Muscle of leg (tissue), 11 donors: ENCODE data around the gene CAPN10. TPM values are rescaled to one million over a fixed set of nuclear protein-coding genes. Genes with fewer than 3 reads are reported as not detected.
A peak's percentile ranks its signal among the peaks of the same experiment; 100 is the strongest.

ENCODE experiments used
- DNase-seq: peaks from one replicate; pipeline ENCODE4 v3.0.0; 2013
- H3K27ac ChIP-seq: one replicate; pipeline ENCODE4 v1.5.1; 2013; ENCODE audit warnings: mild to moderate bottlenecking, low read length, control low read depth
- H3K27me3 ChIP-seq: one replicate; pipeline ENCODE4 v1.6.1; 2013; ENCODE audit warnings: low read length; ENCODE audit not compliant: control insufficient read depth, insufficient read depth
- H3K36me3 ChIP-seq: one replicate; pipeline ENCODE4 v1.6.1; 2013; ENCODE audit warnings: low read length; ENCODE audit not compliant: control insufficient read depth, insufficient read depth
- H3K4me1 ChIP-seq: one replicate; pipeline ENCODE4 v1.6.1; 2013; ENCODE audit warnings: low read length; ENCODE audit not compliant: control insufficient read depth, insufficient read depth
- H3K4me3 ChIP-seq: one replicate; pipeline ENCODE4 v1.5.1; 2013; ENCODE audit warnings: low read length, control low read depth
- H3K9me3 ChIP-seq: replicated peaks from 2 replicates; pipeline ENCODE4 v1.6.1; 2013; ENCODE audit warnings: low read depth, low read length; ENCODE audit not compliant: control insufficient read depth
- WGBS: methylation state at CpG from one replicate; pipeline ENCODE4 v1.1.5; 2013; ENCODE audit warnings: missing lambda C conversion rate; ENCODE audit not compliant: insufficient coverage; 5-methylcytosine and 5-hydroxymethylcytosine counted together
- polyA plus RNA-seq, 8 donors: library from polyadenylated mRNA; unstranded; fragments of 120-200 nt; gene quantifications; one replicate each; pipeline versions ENCODE4 v1.2.1 to v1.2.3, GENCODE V29; 2013; ENCODE audit warnings: inconsistent platforms in 1 of 8, low replicate concordance in 1 of 8; ENCODE audit not compliant: insufficient read length in 8 of 8, insufficient read depth in 1 of 8
- total RNA-seq: library from RNA; stranded (reverse); fragments of 120-200 nt; gene quantifications from one replicate; pipeline ENCODE4 v1.2.4, GENCODE V29; 2013

CAPN10 gene
- total and polyA plus RNA-seq, 9 donors, result 14.2 to 23.6 (median 17.1) TPM

GRCh38 chr2:240575101-240575965, 11.2 kb upstream of the CAPN10 start:
- no peak for DNase-seq
- 84% methylated on average over 23 of the region's 23 CpGs for WGBS
- Histone ChIP-seq H3K4me3 (no peak overlapping the region), H3K27me3 (no peaks in the 10 kb centered on the region), H3K36me3 (peaks cover 55% of the 10 kb centered on the region), H3K27ac (no peak overlapping the region), H3K4me1 (peaks cover 7% of the 10 kb centered on the region), H3K9me3 (no peaks in the 10 kb centered on the region)

DNA sequence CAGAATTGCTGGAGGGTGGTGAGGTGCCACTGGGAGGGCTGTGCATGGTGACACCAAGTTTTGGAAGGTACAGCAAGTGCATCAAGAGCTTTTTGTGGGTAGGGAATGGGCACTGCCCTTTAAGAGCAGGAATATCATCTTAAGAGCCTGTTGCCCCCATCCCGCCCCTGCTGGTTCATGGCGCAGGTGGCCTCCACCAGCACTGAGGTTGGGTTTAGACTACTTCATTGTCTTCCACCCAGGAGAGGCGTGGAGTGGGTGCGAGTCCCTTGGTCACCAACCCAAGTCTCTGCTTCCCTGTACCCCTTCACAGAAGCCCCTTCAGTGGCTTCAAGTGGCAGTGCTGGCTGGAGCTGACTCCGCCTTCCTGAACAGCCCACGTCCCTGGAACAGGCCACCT, 10.5 kb upstream of the CAPN10 start:
- Histone ChIP-seq H3K27ac (no peak overlapping the region), H3K36me3 (peaks cover 58% of the 10 kb centered on the region), H3K4me3 (no peak overlapping the region), H3K9me3 (no peaks in the 10 kb centered on the region), H3K27me3 (no peaks in the 10 kb centered on the region), H3K4me1 (peaks cover 6% of the 10 kb centered on the region)
- 96% methylated on average over 4 of the region's 6 CpGs for WGBS
- no peak for DNase-seq

DNA sequence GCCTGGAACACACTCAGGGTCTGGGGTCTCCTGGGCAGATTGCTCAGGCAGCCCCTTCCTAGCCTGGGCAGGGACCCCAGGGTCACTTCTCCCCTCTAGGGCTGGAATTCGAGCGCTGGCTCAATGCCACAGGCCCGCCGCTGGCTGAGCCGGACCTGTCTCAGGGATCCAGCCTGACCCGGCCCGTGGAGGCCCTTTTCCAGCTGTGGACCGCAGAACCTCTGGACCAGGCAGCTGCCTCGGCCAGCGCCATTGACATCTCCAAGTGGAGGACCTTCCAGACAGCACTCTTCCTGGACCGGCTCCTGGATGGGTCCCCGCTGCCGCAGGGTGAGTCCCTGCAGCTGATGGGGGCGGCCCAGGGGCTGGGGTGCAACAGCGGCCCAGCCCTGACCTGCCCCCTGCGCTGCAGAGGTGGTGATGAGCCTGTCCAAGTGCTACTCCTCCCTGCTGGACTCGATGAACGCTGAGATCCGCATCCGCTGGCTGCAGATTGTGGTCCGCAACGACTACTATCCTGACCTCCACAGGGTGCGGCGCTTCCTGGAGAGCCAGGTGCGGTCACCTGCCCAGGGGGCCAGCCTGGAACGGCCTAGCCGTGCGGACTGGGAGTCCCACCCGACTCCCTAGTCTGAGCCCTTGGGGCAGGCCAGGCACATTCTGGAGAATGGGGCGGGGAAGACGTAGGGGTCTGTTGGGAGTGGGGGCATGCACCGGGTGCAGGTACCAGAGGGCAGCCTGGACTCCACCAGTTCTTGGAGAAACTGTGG, 9.9 kb upstream of the CAPN10 start:
- Histone ChIP-seq H3K36me3 (peaks cover 58% of the 10 kb centered on the region), H3K27ac (no peak overlapping the region), H3K9me3 (peaks cover 2% of the 10 kb centered on the region), H3K4me3 (no peak overlapping the region), H3K27me3 (no peaks in the 10 kb centered on the region), H3K4me1 (peaks cover 4% of the 10 kb centered on the region)
- no peak for DNase-seq
- 91% methylated on average over 30 of the region's 32 CpGs for WGBS

- H3K27me3 ChIP-seq, result no peaks in the 10 kb centered on the region
- peaks cover 2% of the 10 kb centered on the region for H3K9me3 ChIP-seq
- peaks cover 58% of the 10 kb centered on the region for H3K36me3 ChIP-seq
- 80% methylated on average over 26 of the region's 26 CpGs for WGBS
- DNase-seq, result no peak
- H3K4me3 ChIP-seq, result no peak overlapping the region
- H3K27ac ChIP-seq, result no peak overlapping the region
- peaks cover 4% of the 10 kb centered on the region for H3K4me1 ChIP-seq
These were observed 9.0 kb upstream of the CAPN10 start for GRCh38 chr2:240577281-240578109.

- no peaks in the 10 kb centered on the region for H3K27me3 ChIP-seq
- peaks cover 2% of the 10 kb centered on the region for H3K9me3 ChIP-seq
- peaks cover 4% of the 10 kb centered on the region for H3K4me1 ChIP-seq
- no peak for DNase-seq
- H3K36me3 ChIP-seq, result peaks cover 59% of the 10 kb centered on the region
- no peak overlapping the region for H3K27ac ChIP-seq
- WGBS, result 96% methylated on average over 4 of the region's 9 CpGs
- H3K4me3 ChIP-seq, result no peak overlapping the region
These were observed 8.5 kb upstream of the CAPN10 start for GRCh38 chr2:240578110-240578450.

GRCh38 chr2:240578488-240578887, 8.0 kb upstream of the CAPN10 start:
- no peak overlapping the region for H3K27ac ChIP-seq
- peaks cover 4% of the 10 kb centered on the region for H3K4me1 ChIP-seq
- peaks cover 2% of the 10 kb centered on the region for H3K9me3 ChIP-seq
- no peak overlapping the region for H3K4me3 ChIP-seq
- no peak for DNase-seq
- no peaks in the 10 kb centered on the region for H3K27me3 ChIP-seq
- peaks cover 59% of the 10 kb centered on the region for H3K36me3 ChIP-seq
- WGBS, result 58% methylated on average over 2 of the region's 8 CpGs

DNA sequence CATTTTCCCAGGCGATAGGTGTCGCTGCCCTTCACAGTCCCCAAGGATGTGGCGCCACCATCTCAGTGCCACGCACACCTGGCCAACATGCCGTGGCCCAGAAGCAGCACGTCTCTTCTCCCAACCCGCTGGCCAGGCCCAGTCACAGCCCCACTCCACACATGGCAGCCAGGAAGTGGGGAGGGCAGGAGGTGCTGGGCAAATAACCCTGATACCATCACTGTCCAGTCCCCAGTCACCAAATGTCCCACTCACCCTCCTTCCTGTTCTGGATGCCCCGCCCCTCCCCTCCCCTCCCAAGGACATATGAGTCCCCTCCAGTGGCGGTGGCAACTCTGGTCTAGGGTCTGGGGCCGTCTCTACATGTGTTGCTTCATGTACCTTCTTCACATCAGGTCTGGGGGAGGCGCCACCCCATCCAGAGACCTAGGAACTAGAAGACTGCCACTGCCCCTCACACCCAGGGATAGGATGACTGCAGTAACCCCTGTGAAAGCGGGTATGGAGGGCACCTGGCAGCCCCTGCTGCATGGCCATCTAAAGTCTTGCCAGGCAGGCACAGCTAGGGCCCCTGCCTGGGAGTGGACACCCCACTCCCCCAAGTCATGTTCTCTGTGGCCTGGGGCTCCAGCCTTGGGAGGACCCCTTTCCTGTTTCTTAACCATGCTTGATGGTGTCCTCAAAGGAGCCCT, 7.3 kb upstream of the CAPN10 start:
- no peak overlapping the region for H3K27ac ChIP-seq
- H3K4me3 ChIP-seq, result no peak overlapping the region
- DNase-seq, result no peak
- no peaks in the 10 kb centered on the region for H3K27me3 ChIP-seq
- H3K4me1 ChIP-seq, result peaks cover 4% of the 10 kb centered on the region
- H3K36me3 ChIP-seq, result peaks cover 58% of the 10 kb centered on the region
- H3K9me3 ChIP-seq, result peaks cover 2% of the 10 kb centered on the region
- WGBS, result 96% methylated on average over 8 of the region's 12 CpGs

DNA sequence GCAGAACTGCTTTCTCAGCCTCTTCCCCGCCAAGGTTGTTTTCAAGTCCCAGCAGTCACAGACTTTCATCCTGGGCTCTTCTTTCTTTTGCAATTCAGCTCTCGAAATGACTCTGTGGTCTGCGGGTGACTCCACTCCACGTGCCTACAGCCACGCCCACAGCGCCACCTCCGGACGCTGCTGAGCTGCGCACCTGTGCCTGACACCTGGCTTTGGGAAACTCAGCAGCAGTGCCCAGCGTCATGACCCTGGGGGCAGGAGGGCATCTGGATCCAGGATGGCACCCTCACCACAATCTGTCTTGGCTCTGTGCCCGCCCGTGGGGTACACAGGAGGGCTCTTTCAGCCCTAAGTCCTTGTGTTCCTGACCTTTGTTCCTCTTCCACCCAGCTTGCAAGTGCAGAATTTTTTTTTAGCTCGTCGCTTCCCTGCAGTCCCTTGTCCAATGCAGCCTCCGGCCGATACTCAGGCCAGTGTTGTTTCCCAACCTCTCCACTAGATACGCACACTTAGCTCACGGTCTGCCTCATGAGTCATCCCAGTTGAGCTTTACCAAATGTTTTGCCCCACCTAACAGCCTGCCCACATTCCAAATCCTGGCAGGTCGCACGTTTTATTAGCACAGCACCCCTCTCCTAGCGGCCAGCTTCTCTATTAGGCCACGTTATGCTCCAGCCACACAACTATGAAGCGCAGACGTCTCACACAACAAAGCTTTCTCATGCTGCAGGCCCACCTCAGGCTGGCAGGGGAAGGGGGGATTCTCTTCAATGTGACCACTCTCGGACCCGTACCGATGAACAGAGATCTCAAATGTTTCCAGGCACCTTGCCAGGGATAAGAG, 6.5 kb upstream of the CAPN10 start:
- H3K4me3 ChIP-seq, result no peak overlapping the region

GRCh38 chr2:240581811-240582210, 4.7 kb upstream of the CAPN10 start:
- DNase-seq, result no peak
- Histone ChIP-seq H3K36me3 (peaks cover 40% of the 10 kb centered on the region), H3K27me3 (no peaks in the 10 kb centered on the region), H3K4me1 (peaks cover 17% of the 10 kb centered on the region), H3K27ac (no peak overlapping the region), H3K4me3 (no peak overlapping the region), H3K9me3 (peaks cover 2% of the 10 kb centered on the region)
- WGBS, result 100% methylated on average over 1 of the region's 5 CpGs

More for the DNA sequence above, 6.5 kb upstream of the CAPN10 start:
- Histone ChIP-seq H3K9me3 (peaks cover 2% of the 10 kb centered on the region), H3K27ac (no peak overlapping the region), H3K27me3 (no peaks in the 10 kb centered on the region), H3K4me1 (peaks cover 10% of the 10 kb centered on the region), H3K36me3 (peaks cover 54% of the 10 kb centered on the region)
- WGBS, result 62% methylated on average over 24 of the region's 27 CpGs
- peak; percentile 24 for DNase-seq
